Tibial nerve (tissue), 4 donors: ENCODE data around the gene NTM. TPM values are rescaled to one million over a fixed set of nuclear protein-coding genes. Genes with fewer than 3 reads are reported as not detected.
A peak's percentile ranks its signal among the peaks of the same experiment; 100 is the strongest.

Source experiments
- DNase-seq, 2 donors: peaks; one replicate each; pipeline ENCODE4 v3.0.0-alpha.2; 2019; ENCODE audit warnings: low spot score in 2 of 2
- H3K27ac ChIP-seq, 4 donors: fragments of 200-600 bp; sonication (generic) in 3 of 4; one replicate each; pipeline ENCODE4 v1.5.1; 2017 to 2019; ENCODE audit warnings: mild to moderate bottlenecking in 1 of 4
- H3K27me3 ChIP-seq, 2 donors: fragments of 200-600 bp; sonication (generic) in 1 of 2; one replicate each; pipeline versions ENCODE4 v1.5.1 to v1.6.0; 2017 to 2019
- H3K36me3 ChIP-seq, 3 donors: fragments of 200-600 bp; sonication (generic); one replicate each; pipeline ENCODE4 v1.5.1; 2018 to 2019
- H3K4me1 ChIP-seq, 4 donors: fragments of 200-600 bp; sonication (generic) in 3 of 4; one replicate each; pipeline ENCODE4 v1.5.1; 2017 to 2019
- H3K4me3 ChIP-seq, 4 donors: fragments of 200-600 bp; sonication (generic) in 3 of 4; one replicate each; pipeline ENCODE4 v1.5.1; 2017 to 2019; ENCODE audit warnings: mild to moderate bottlenecking in 1 of 4, moderate library complexity in 1 of 4
- H3K9me3 ChIP-seq, 4 donors: fragments of 200-600 bp; sonication (generic) in 3 of 4; one replicate each; pipeline ENCODE4 v1.5.1; 2017 to 2019
- CTCF ChIP-seq, 5 experiments: fragments of 200-600 bp in 3 of 5; fragments of 450-650 bp in 2 of 5; sonication (generic) in 3 of 5; IDR thresholded peaks; one replicate each; pipeline ENCODE4 v1.5.1; 2016 to 2019; ENCODE audit warnings: antibody characterized with exemption in 5 of 5, mild to moderate bottlenecking in 3 of 5, moderate library complexity in 2 of 5
- EP300 ChIP-seq, 2 donors: sonication (generic); formaldehyde crosslinking; IDR thresholded peaks; one replicate each; pipeline ENCODE4 v1.6.1; 2017; ENCODE audit warnings: antibody characterized with exemption in 2 of 2, mild to moderate bottlenecking in 1 of 2
- POLR2A ChIP-seq, 2 donors: fragments of 450-650 bp; IDR thresholded peaks; one replicate each; pipeline ENCODE4 v1.6.1; 2017; ENCODE audit warnings: antibody characterized with exemption in 2 of 2, mild to moderate bottlenecking in 2 of 2, moderate library complexity in 2 of 2
- WGBS, 2 donors: methylation state at CpG; one replicate each; pipeline ENCODE4 v1.1.5; 2018; 5-methylcytosine and 5-hydroxymethylcytosine counted together
- total RNA-seq, 4 donors: library from RNA; depleted of rRNA; stranded (reverse); fragments of >200 nt; gene quantifications; one replicate each; pipeline ENCODE4 v1.1.0, GENCODE V29; 2016

The NTM gene
- total RNA-seq, 4 donors from 2014 or later, result 3.7 to 11.4 (median 10.8) TPM

- 95 to 98% methylated on average over 19 to 23 of the region's 23 CpGs for WGBS, 2 donors
- no peak for DNase-seq
- no peak overlapping the region for H3K27ac ChIP-seq
- no peak overlapping the region for H3K4me3 ChIP-seq
- no peaks in the 10 kb centered on the region for H3K9me3 ChIP-seq
- H3K36me3 ChIP-seq, result no peaks in the 10 kb centered on the region
- TF ChIP-seq EP300 (IDR thresholded peaks at IDR 0.05), result no peak
- no peak for TF ChIP-seq POLR2A (IDR thresholded peaks at IDR 0.05)
- no peak for TF ChIP-seq CTCF (IDR thresholded peaks at IDR 0.05)
- H3K4me1 ChIP-seq, result peaks cover 0 to 23% (median 2%) of the 10 kb centered on the region in 4 donors
- H3K27me3 ChIP-seq, result peaks cover 0 to 7% of the 10 kb centered on the region in 2 donors
These were observed 319.9 kb downstream of the NTM start for GRCh38 chr11:131690362-131690761.

- 91 to 93% methylated on average over 12 to 18 of the region's 18 CpGs for WGBS, 2 donors
- no peaks in the 10 kb centered on the region for H3K9me3 ChIP-seq
- TF ChIP-seq POLR2A (IDR thresholded peaks at IDR 0.05) (no peak), CTCF (IDR thresholded peaks at IDR 0.05) (no peak), EP300 (IDR thresholded peaks at IDR 0.05) (no peak)
- peaks cover 0 to 7% of the 10 kb centered on the region in 2 donors for H3K27me3 ChIP-seq
- no peak overlapping the region for H3K27ac ChIP-seq
- H3K4me3 ChIP-seq, result no peak overlapping the region
- DNase-seq, result no peak
- peaks cover 0 to 24% (median 3%) of the 10 kb centered on the region in 4 donors for H3K4me1 ChIP-seq
- no peaks in the 10 kb centered on the region for H3K36me3 ChIP-seq
These were observed 320.4 kb downstream of the NTM start for GRCh38 chr11:131690776-131691175.

GRCh38 chr11:131691181-131692041 is 321.0 kb downstream of the NTM start:
- Histone ChIP-seq H3K9me3 (no peaks in the 10 kb centered on the region), H3K36me3 (no peaks in the 10 kb centered on the region), H3K27ac (no peak overlapping the region), H3K27me3 (peaks cover 0 to 7% of the 10 kb centered on the region in 2 donors), H3K4me1 (peaks cover 0 to 24% (median 3%) of the 10 kb centered on the region in 4 donors), H3K4me3 (no peak overlapping the region)
- no peak for DNase-seq
- WGBS, 2 donors, result 49 to 52% methylated on average over 62 to 65 of the region's 65 CpGs
- TF ChIP-seq EP300 (IDR thresholded peaks at IDR 0.05), result no peak
- TF ChIP-seq CTCF (IDR thresholded peaks at IDR 0.05), result peak in 4 of 5 experiments; percentile 23 to 46 (median 34)

- H3K27me3 ChIP-seq, result peaks cover 0 to 7% of the 10 kb centered on the region in 2 donors
- TF ChIP-seq CTCF (IDR thresholded peaks at IDR 0.05), result no peak
- no peak for TF ChIP-seq POLR2A (IDR thresholded peaks at IDR 0.05)
- TF ChIP-seq EP300 (IDR thresholded peaks at IDR 0.05), result no peak
- H3K4me1 ChIP-seq, result peaks cover 0 to 24% (median 3%) of the 10 kb centered on the region in 4 donors
- no peak overlapping the region for H3K4me3 ChIP-seq
- DNase-seq, result no peak
- no peaks in the 10 kb centered on the region for H3K36me3 ChIP-seq
- H3K27ac ChIP-seq, result no peak overlapping the region
- no peaks in the 10 kb centered on the region for H3K9me3 ChIP-seq
These were observed 321.7 kb downstream of the NTM start for GRCh38 chr11:131692151-131692550.

GRCh38 chr11:131692961-131693360 is 322.5 kb downstream of the NTM start:
- H3K36me3 ChIP-seq, result no peaks in the 10 kb centered on the region
- no peaks in the 10 kb centered on the region for H3K9me3 ChIP-seq
- no peak overlapping the region for H3K27ac ChIP-seq
- DNase-seq, result no peak
- WGBS, 2 donors, result 50 to 64% methylated on average over 1 of the region's 1 CpG
- H3K4me3 ChIP-seq, result no peak overlapping the region
- peaks cover 0 to 18% (median 3%) of the 10 kb centered on the region in 4 donors for H3K4me1 ChIP-seq
- peaks cover 0 to 13% of the 10 kb centered on the region in 2 donors for H3K27me3 ChIP-seq
- TF ChIP-seq POLR2A (IDR thresholded peaks at IDR 0.05) (no peak), CTCF (IDR thresholded peaks at IDR 0.05) (no peak), EP300 (IDR thresholded peaks at IDR 0.05) (no peak)
